Osteocyte (in vitro differentiated cells): ENCODE measurements around the gene MANBA. TPM values are rescaled to one million over a fixed set of nuclear protein-coding genes. Genes with fewer than 3 reads are reported as not detected.

Source experiments
- DNase-seq: peaks from one replicate; pipeline ENCODE4 v3.0.0; 2021; ENCODE audit warnings: mixed read lengths; ENCODE audit not compliant: unreplicated experiment; ENCODE audit errors: extremely low spot score
- H3K27ac Mint-ChIP-seq: one replicate; pipeline ENCODE4 v1.8.0; 2021; ENCODE audit warnings: mild to moderate bottlenecking, mixed read lengths; ENCODE audit not compliant: unreplicated experiment
- H3K27me3 Mint-ChIP-seq: one replicate; pipeline ENCODE4 v1.8.0; 2021; ENCODE audit warnings: mixed read lengths; ENCODE audit not compliant: unreplicated experiment
- H3K36me3 Mint-ChIP-seq: one replicate; pipeline ENCODE4 v1.8.0; 2021; ENCODE audit warnings: mixed read lengths; ENCODE audit not compliant: unreplicated experiment
- H3K4me1 Mint-ChIP-seq: one replicate; pipeline ENCODE4 v1.8.0; 2021; ENCODE audit warnings: mixed read lengths; ENCODE audit not compliant: unreplicated experiment
- H3K4me3 Mint-ChIP-seq: one replicate; pipeline ENCODE4 v1.8.0; 2021; ENCODE audit warnings: mild to moderate bottlenecking, moderate library complexity, mixed read lengths; ENCODE audit not compliant: unreplicated experiment
- H3K9me3 Mint-ChIP-seq: one replicate; pipeline ENCODE4 v1.8.0; 2021; ENCODE audit warnings: mixed read lengths; ENCODE audit not compliant: unreplicated experiment
- total RNA-seq: library from RNA; stranded (reverse); gene quantifications from 2 replicates; pipeline ENCODE4 v1.2.1, GENCODE V29; 2021
- TF ChIP-seq, protein P1 (sequence below): fragments of 200-600 bp; sonication (generic); IDR thresholded peaks from 2 replicates; pipeline ENCODE4 v1.5.0; 2021; ENCODE audit warnings: antibody characterized with exemption, mild to moderate bottlenecking, moderate library complexity

Gene MANBA
- total RNA-seq, 1 donor from 2014 or later, result 26.1 TPM

DNA sequence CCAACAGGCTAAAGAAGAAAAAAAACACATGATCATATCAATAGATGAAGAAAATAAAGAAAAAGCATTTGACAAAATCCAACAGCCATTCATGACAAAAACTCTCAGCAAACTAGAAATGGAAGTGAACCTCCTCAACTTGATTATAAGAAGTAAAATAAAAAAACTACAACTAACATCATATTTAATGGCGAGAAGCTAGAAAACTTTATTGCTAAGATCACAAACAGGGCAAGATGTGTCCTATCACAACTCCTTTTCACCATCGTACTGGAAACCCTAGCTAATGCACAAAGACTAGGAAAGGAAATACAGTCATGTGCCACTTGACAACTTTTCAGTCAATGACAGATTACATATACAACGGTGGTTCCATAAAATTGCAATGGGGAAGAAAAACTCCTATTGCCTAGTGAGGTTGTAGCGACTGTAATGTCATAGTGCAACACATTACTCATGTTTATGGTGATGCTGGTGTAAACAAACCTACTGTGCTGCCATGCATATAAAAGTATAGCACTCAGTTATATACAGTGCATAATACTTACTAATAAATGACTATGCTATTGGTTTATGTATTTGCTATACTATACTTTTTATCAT is 12.1 kb upstream of the MANBA start:
- TF ChIP-seq, protein P1, sequence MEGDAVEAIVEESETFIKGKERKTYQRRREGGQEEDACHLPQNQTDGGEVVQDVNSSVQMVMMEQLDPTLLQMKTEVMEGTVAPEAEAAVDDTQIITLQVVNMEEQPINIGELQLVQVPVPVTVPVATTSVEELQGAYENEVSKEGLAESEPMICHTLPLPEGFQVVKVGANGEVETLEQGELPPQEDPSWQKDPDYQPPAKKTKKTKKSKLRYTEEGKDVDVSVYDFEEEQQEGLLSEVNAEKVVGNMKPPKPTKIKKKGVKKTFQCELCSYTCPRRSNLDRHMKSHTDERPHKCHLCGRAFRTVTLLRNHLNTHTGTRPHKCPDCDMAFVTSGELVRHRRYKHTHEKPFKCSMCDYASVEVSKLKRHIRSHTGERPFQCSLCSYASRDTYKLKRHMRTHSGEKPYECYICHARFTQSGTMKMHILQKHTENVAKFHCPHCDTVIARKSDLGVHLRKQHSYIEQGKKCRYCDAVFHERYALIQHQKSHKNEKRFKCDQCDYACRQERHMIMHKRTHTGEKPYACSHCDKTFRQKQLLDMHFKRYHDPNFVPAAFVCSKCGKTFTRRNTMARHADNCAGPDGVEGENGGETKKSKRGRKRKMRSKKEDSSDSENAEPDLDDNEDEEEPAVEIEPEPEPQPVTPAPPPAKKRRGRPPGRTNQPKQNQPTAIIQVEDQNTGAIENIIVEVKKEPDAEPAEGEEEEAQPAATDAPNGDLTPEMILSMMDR, result no peak
- Mint-ChIP-seq H3K36me3 (no peaks in the 10 kb centered on the region), H3K4me3 (no peak overlapping the region), H3K9me3 (no peaks in the 10 kb centered on the region), H3K4me1 (no peaks in the 10 kb centered on the region), H3K27ac (no peak overlapping the region), H3K27me3 (peaks cover 5% of the 10 kb centered on the region)
- DNase-seq, result no peak

DNA sequence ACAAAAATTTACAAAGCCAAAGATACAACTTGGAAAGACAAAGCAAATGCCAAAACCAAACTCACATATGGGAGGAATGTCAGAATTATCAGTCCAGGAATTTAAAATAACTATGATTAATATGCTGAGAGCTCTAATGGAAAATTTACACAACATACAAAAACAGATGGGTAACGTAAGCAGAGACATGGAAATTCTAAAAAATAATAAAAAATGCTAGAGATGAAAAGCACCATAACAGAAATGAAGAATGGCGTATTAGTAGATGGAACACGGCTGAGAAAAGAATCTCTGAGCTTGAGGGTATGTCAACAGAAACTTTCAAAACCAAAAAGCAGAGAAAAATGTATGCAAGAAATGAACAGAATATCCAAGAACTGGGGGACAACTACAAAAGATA is 4.1 kb upstream of the MANBA start:
- TF ChIP-seq, protein P1, result no peak
- H3K4me1 Mint-ChIP-seq, result peaks cover 11% of the 10 kb centered on the region
- H3K4me3 Mint-ChIP-seq, result no peak overlapping the region
- no peaks in the 10 kb centered on the region for H3K27me3 Mint-ChIP-seq
- H3K36me3 Mint-ChIP-seq, result no peaks in the 10 kb centered on the region
- no peak overlapping the region for H3K27ac Mint-ChIP-seq
- DNase-seq, result no peak
- H3K9me3 Mint-ChIP-seq, result no peaks in the 10 kb centered on the region

DNA sequence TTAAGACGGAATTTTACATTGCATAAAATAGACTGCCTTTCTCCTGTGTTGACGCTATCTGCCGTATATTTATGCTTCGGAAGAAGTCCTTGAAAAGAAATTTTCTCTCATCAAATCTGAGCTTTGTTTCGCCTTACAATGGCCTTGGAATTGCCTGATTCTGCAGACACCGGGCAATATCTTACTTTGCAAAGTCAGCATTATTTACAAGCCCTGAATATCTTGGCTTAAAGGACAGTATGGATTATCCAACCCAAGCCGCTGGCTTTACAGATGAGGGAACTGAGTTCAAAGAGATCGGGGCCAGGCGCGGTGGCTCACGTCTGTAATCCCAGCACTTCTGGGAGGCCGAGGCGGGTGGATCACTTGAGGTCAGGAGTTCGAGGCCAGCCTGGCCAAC is 1.1 kb upstream of the MANBA start:
- no peak overlapping the region for H3K27ac Mint-ChIP-seq
- no peaks in the 10 kb centered on the region for H3K27me3 Mint-ChIP-seq
- no peak overlapping the region for H3K4me3 Mint-ChIP-seq

DNA sequence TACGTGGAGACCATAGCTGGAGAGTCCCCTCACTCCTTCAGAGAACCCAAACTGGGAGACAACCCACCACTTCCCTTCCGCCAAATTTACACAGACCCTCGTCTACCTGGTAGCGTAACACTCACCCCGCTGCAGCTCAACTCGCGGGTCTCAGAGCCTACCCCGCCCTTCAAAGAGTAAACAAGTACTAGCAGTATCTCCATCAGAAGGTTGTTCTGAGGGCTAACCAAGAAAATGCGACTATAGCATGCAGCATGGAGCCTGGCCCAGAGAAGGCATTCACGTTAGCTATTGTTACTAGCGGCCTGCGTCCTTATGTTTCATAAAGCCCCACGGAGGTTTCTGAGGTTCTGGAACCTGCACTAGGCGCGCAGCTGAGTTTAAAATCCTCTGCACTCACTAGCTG is 531 bp upstream of the MANBA start:
- TF ChIP-seq, protein P1, result no peak
- H3K9me3 Mint-ChIP-seq, result no peaks in the 10 kb centered on the region
- no peaks in the 10 kb centered on the region for H3K36me3 Mint-ChIP-seq
- peak overlapping the region; percentile 88 for H3K4me3 Mint-ChIP-seq
- peak overlapping the region; percentile 62 for H3K27ac Mint-ChIP-seq
- peaks cover 19% of the 10 kb centered on the region for H3K4me1 Mint-ChIP-seq
- H3K27me3 Mint-ChIP-seq, result no peaks in the 10 kb centered on the region
- no peak for DNase-seq

More for the DNA sequence above, 1.1 kb upstream of the MANBA start:
- Mint-ChIP-seq H3K9me3 (no peaks in the 10 kb centered on the region), H3K4me1 (peaks cover 19% of the 10 kb centered on the region), H3K36me3 (no peaks in the 10 kb centered on the region)
- TF ChIP-seq, protein P1, result no peak
- DNase-seq, result no peak

DNA sequence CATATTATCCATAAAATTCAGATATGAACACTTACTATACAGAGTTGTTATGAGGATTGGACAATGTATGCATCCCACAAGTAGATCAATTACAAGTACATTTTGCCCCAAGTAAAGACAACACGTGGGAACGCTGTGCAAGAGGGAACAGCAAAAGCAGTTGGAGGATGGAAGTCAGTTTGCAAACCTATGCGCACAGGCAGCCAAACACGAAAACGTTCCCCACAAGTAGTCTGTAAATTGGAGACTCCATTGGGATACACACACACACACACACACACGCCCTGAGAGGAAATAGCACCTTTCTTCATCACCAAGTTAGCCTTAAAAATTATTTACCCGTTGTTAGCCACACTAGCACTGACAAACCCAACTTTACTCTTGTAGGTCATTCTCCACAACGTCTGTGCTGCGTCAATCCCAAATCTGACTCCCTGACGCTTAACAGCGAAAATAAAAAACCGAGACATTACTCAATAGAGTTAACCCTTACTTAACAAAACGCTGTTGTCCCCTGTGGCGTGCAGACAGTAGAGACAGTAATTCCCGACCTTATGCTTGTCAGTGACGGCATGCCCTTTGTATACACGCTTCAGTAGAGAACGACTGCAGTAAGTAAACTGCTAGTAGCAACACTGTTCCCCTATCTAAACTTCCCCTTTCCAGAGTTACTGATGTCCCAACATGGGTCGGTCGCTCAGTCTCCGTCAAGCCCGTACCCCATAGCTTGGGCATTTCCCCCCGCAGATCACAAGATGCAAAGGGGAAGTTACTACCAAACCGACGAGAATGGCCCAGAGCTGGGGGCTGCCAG is 730 bp downstream of the MANBA start:
- Mint-ChIP-seq H3K4me3 (peak overlapping the region; percentile 88), H3K4me1 (peaks cover 19% of the 10 kb centered on the region), H3K27me3 (no peaks in the 10 kb centered on the region), H3K27ac (peak overlapping the region; percentile 62), H3K9me3 (peaks cover under 1% of the 10 kb centered on the region), H3K36me3 (peaks cover under 1% of the 10 kb centered on the region)
- TF ChIP-seq, protein P1, result no peak
- DNase-seq, result no peak
